Lower leg skin (tissue), 4 donors: ENCODE data around the gene FGL2. TPM values are rescaled to one million over a fixed set of nuclear protein-coding genes. Genes with fewer than 3 reads are reported as not detected.
A peak's percentile ranks its signal among the peaks of the same experiment; 100 is the strongest.

Source experiments
- DNase-seq, 2 donors: peaks; one replicate each; pipeline ENCODE4 v3.0.0-alpha.2; 2019; ENCODE audit warnings: low spot score in 2 of 2
- H3K4me3 ChIP-seq: fragments of 200-600 bp; sonication (generic); 2 replicates; pipeline ENCODE4 v1.5.1; 2017; ENCODE audit warnings: mild to moderate bottlenecking, low read depth; ENCODE audit not compliant: poor library complexity, severe bottlenecking
- POLR2A ChIP-seq, 2 donors: fragments of 450-650 bp; IDR thresholded peaks; one replicate each; pipeline ENCODE4 v1.6.1; 2016 to 2017; ENCODE audit warnings: antibody characterized with exemption in 2 of 2, mild to moderate bottlenecking in 1 of 2, moderate library complexity in 1 of 2
- WGBS, 2 donors: methylation state at CpG; one replicate each; pipeline ENCODE4 v1.1.5; 2018; 5-methylcytosine and 5-hydroxymethylcytosine counted together
- intact Hi-C: fragments of 100-400 bp; cut with DNase I; formaldehyde crosslinking; loops from one replicate; pipeline ENCODE4 v1.15.0; 2023; ENCODE audit warnings: low total_unique reads
- total RNA-seq, 4 donors: library from RNA; depleted of rRNA; stranded (reverse); fragments of >200 nt; gene quantifications; one replicate each; pipeline ENCODE4 v1.1.0, GENCODE V29; 2016
- TF ChIP-seq, protein P1 (sequence below), 3 donors: fragments of 450-650 bp; IDR thresholded peaks; one replicate each; pipeline ENCODE4 v1.5.1; 2016; ENCODE audit warnings: antibody characterized with exemption in 3 of 3, mild to moderate bottlenecking in 3 of 3, moderate library complexity in 2 of 3

Gene FGL2
- total RNA-seq, 4 donors from 2014 or later: 8.7 to 15.7 (median 10.2) TPM

DNA sequence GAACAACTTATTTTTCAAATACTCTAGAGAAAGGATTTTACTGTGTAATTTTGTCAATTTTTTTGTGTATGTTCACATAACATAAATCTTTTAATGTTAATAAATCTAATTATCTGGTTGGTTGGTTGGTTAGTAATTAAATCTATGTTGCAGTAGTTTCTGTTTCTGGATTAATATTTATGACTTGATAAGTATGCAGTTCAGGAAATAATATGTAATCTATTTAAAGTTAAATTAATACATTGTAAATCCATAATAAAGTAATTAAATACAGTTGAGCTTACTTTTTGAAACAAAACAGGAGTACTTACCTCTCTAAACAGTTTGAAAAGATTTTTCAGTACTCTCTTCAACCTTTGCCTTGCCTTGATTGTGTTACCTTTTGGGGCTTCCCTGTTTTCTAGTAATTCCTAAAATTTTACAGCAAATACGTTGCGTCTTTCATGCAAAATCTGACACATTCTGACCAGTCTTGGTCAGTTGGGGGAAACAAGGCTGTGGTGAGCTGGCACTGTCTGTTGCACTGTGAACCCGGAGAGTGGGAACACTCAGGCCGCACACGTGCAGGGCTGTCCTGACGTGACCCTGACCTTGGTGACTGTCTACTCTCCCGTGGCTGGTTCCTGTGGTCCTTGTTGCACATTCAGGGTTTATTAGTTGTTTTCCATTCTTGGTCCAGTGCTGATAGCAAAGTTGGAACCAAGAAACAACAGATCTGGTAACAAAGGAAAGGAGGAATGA is 45.6 kb upstream of the FGL2 start:
- 80 to 90% methylated on average over 7 of the region's 7 CpGs for WGBS, 2 donors
- intact Hi-C loops: no loop called here
- no peak for DNase-seq
- TF ChIP-seq, protein P1, sequence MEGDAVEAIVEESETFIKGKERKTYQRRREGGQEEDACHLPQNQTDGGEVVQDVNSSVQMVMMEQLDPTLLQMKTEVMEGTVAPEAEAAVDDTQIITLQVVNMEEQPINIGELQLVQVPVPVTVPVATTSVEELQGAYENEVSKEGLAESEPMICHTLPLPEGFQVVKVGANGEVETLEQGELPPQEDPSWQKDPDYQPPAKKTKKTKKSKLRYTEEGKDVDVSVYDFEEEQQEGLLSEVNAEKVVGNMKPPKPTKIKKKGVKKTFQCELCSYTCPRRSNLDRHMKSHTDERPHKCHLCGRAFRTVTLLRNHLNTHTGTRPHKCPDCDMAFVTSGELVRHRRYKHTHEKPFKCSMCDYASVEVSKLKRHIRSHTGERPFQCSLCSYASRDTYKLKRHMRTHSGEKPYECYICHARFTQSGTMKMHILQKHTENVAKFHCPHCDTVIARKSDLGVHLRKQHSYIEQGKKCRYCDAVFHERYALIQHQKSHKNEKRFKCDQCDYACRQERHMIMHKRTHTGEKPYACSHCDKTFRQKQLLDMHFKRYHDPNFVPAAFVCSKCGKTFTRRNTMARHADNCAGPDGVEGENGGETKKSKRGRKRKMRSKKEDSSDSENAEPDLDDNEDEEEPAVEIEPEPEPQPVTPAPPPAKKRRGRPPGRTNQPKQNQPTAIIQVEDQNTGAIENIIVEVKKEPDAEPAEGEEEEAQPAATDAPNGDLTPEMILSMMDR (IDR thresholded peaks at IDR 0.05): no peak
- no peak for TF ChIP-seq POLR2A (IDR thresholded peaks at IDR 0.05)
- H3K4me3 ChIP-seq: no peak overlapping the region

GRCh38 chr7:77244222-77244934 is 44.8 kb upstream of the FGL2 start:
- TF ChIP-seq, protein P1 (IDR thresholded peaks at IDR 0.05): no peak
- no peak for TF ChIP-seq POLR2A (IDR thresholded peaks at IDR 0.05)
- peak in 1 of 2 donors; percentile 32 for DNase-seq
- WGBS, 2 donors: 69 to 83% methylated on average over 6 of the region's 6 CpGs
- H3K4me3 ChIP-seq: no peak overlapping the region
- intact Hi-C loops: no loop called here

GRCh38 chr7:77242554-77242953 is 42.9 kb upstream of the FGL2 start:
- no peak overlapping the region for H3K4me3 ChIP-seq
- WGBS, 2 donors: 79 to 82% methylated on average over 2 of the region's 2 CpGs
- intact Hi-C loops: no loop called here
- no peak for DNase-seq
- TF ChIP-seq POLR2A (IDR thresholded peaks at IDR 0.05): no peak
- TF ChIP-seq, protein P1 (IDR thresholded peaks at IDR 0.05): no peak

DNA sequence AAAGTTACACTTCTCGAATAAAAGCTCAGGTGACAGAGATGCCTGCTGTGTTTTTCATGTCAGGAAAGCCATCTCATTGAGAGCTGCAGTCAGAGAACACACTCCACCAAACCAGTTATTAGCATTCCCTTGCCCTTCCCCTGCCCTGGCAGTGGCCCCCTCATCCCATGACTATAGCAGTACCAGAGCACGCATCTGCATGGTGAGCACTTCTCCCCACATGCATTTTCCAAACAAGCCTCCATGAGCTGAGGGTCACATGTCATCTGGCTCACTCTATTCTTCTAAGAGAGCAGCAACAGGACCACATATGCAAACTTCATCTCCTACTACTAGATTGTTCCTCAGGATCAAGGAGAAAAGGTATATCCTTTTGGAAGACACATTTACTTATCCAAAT is 42.4 kb upstream of the FGL2 start:
- no peak overlapping the region for H3K4me3 ChIP-seq
- WGBS, 2 donors: 88 to 94% methylated on average over 2 of the region's 2 CpGs

GRCh38 chr7:77239471-77239870 is 39.9 kb upstream of the FGL2 start:
- 86 to 93% methylated on average over 3 of the region's 3 CpGs for WGBS, 2 donors
- DNase-seq: no peak
- TF ChIP-seq, protein P1 (IDR thresholded peaks at IDR 0.05): no peak
- no peak overlapping the region for H3K4me3 ChIP-seq
- intact Hi-C loops: no loop called here

More for the DNA sequence above, 42.4 kb upstream of the FGL2 start:
- intact Hi-C loops: no loop called here
- TF ChIP-seq, protein P1 (IDR thresholded peaks at IDR 0.05): no peak
- no peak for TF ChIP-seq POLR2A (IDR thresholded peaks at IDR 0.05)
- DNase-seq: no peak
